BJ (cell line): ENCODE data around the gene HPCAL1. TPM values are rescaled to one million over a fixed set of nuclear protein-coding genes. Genes with fewer than 3 reads are reported as not detected.

Experiments
- CTCF ChIA-PET: fragments of 350-600 bp; formaldehyde crosslinking; extraction: SDS; loops from one replicate; lab custom pipeline; 2021; ENCODE audit warnings: antibody characterized with exemption, inconsistent platforms; lab: Yijun Ruan, JAX
- POLR2A ChIA-PET: fragments of 300-600 bp; sonication (Branson Sonifier 250); formaldehyde crosslinking; extraction: SDS; loops from one replicate; lab custom pipeline; 2021; ENCODE audit warnings: antibody characterized with exemption; lab: Charles Lee
- DNase-seq: peaks from one replicate; pipeline ENCODE4 v3.0.0-alpha.2; 2011; ENCODE audit warnings: low read depth
- H3K27me3 ChIP-seq: 2 replicates; pipeline ENCODE4 v1.6.0; 2011; ENCODE audit warnings: low read length; ENCODE audit not compliant: control insufficient read depth, insufficient read depth
- H3K36me3 ChIP-seq: 2 replicates; pipeline ENCODE4 v1.5.1; 2011; ENCODE audit warnings: low read length; ENCODE audit not compliant: control insufficient read depth, insufficient read depth
- H3K4me3 ChIP-seq: 2 replicates; pipeline ENCODE4 v1.5.1; 2011; ENCODE audit warnings: low read depth, mild to moderate bottlenecking, control low read depth, low read length
- polyA plus RNA-seq: library from polyadenylated mRNA; depleted of rRNA; stranded (reverse); fragments of >200 nt; gene quantifications from 2 replicates; pipeline ENCODE4 v1.2.3, GENCODE V29; 2011
- TF ChIP-seq, protein P1 (sequence below): IDR thresholded peaks from 2 replicates; pipeline ENCODE4 v1.5.1; 2011; ENCODE audit warnings: low read depth, mild to moderate bottlenecking, control low read depth, inconsistent platforms, low read length, moderate library complexity; ENCODE audit not compliant: insufficient read depth

Gene HPCAL1
- polyA plus RNA-seq, 1 experiment: 17.6 TPM

DNA sequence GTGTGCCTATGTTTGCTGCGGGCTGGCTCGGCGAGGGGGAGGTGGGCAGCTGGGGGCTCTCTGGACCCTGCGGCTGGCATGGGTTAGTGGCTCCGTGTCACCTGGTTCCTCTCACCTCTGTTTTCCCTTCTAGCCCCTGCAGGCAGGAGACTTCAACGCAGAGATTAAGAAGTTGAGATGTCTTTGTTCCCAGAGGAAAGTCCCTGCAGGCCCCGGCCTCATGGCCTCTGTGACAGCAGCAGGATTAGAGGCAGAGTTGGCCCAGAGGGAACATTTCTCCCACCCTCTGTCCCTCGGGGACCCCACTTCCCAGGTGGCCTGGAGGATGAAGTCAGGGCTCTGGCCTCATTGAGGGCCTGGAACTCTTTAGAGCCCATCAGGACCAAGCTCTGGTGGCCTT, 56.5 kb downstream of the HPCAL1 start:
- POLR2A ChIA-PET: no interaction called here
- Histone ChIP-seq H3K36me3 (no peaks in the 10 kb centered on the region; the same call in 1 of the 2 replicates), H3K27me3 (no peaks in the 10 kb centered on the region), H3K4me3 (no peak overlapping the region)
- no peak for DNase-seq
- TF ChIP-seq, protein P1, sequence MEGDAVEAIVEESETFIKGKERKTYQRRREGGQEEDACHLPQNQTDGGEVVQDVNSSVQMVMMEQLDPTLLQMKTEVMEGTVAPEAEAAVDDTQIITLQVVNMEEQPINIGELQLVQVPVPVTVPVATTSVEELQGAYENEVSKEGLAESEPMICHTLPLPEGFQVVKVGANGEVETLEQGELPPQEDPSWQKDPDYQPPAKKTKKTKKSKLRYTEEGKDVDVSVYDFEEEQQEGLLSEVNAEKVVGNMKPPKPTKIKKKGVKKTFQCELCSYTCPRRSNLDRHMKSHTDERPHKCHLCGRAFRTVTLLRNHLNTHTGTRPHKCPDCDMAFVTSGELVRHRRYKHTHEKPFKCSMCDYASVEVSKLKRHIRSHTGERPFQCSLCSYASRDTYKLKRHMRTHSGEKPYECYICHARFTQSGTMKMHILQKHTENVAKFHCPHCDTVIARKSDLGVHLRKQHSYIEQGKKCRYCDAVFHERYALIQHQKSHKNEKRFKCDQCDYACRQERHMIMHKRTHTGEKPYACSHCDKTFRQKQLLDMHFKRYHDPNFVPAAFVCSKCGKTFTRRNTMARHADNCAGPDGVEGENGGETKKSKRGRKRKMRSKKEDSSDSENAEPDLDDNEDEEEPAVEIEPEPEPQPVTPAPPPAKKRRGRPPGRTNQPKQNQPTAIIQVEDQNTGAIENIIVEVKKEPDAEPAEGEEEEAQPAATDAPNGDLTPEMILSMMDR: no peak
- CTCF ChIA-PET: no interaction called here

DNA sequence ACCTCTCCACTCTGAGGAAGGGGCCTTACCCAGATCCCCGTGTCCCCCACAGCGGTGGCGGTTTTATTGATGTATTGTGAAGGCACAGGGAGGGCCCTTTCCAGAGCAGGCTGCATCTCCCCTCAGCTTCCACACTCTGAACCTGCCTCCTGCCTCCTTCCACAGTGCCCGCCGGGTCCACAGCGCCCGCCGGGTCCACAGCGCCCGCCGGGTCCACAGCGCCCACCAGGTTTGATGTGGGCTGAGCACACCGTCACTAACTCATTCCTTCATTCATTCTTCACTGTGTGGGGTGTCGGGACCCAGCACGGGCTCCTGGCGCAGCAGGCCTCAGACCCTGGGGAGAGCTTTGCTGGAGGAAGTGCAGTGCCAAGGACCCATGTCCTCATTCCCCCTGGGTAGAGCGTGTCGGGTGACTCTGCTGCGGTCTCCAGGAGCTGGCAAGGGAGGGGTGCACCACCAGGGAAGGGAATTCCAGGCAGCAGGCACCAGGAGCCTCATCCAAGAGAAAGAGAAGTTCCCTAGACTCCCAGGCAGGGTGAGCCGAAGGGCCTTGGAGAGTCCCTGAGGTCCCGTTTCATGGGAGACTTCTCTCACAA, 57.1 kb downstream of the HPCAL1 start:
- no peaks in the 10 kb centered on the region for H3K27me3 ChIP-seq
- ChIA-PET CTCF (no interaction called here), POLR2A (no interaction called here)
- TF ChIP-seq, protein P1: no peak
- DNase-seq: no peak
- H3K4me3 ChIP-seq: no peak overlapping the region
- H3K36me3 ChIP-seq: no peaks in the 10 kb centered on the region; the same call in 1 of the 2 replicates

- no peak overlapping the region for H3K4me3 ChIP-seq
- CTCF ChIA-PET: no interaction called here
- TF ChIP-seq, protein P1: no peak
- no peak for DNase-seq
- H3K27me3 ChIP-seq: no peaks in the 10 kb centered on the region
- POLR2A ChIA-PET: no interaction called here
- H3K36me3 ChIP-seq: no peaks in the 10 kb centered on the region; the same call in 1 of the 2 replicates
Measured at GRCh38 chr2:10360460-10360849, 57.8 kb downstream of the HPCAL1 start.

DNA sequence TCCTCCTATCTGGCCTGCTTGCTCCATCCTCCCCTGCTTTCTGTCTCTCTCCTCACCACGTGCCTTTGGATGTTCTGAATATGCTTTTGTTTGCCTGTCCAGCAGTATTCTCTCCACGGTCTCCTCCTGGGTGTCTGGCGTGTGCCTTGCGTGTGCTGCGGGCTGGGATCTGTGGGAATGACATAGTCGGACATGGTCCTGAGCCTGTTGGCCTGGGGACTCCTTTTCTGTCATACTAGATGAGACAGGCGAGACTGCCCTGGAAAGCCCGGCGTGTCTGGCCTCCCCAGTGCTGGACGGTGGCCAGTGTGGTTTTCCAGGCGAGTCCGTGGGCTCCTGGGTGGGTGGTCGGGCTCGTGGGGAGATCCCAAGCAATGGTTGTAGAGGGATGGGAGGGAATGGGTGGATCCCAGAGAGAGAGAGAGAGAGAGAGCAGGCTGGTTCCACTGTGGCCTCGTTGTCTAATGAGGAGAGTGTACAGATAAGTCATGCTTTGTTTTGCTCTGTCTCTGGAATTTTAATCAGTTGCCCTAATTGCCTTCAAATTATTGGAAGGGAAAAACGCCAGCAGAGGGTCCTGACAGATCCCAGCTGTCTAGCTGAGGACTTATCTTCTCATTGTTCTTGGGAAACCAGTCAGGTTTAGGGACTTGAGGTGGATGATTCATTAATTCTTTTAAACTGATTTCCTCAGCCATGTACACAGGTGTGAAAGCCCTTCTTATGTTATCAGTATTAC, 58.3 kb downstream of the HPCAL1 start:
- Histone ChIP-seq H3K36me3 (no peaks in the 10 kb centered on the region; the same call in 1 of the 2 replicates), H3K4me3 (no peak overlapping the region), H3K27me3 (no peaks in the 10 kb centered on the region)
- TF ChIP-seq, protein P1: no peak
- POLR2A ChIA-PET: no interaction called here
- no peak for DNase-seq
- CTCF ChIA-PET: interaction anchor here (1.3 kb wide), 1 partner anchor 48 kb away, joined by 4 read pairs; no protein-coding TSS in a partner anchor

DNA sequence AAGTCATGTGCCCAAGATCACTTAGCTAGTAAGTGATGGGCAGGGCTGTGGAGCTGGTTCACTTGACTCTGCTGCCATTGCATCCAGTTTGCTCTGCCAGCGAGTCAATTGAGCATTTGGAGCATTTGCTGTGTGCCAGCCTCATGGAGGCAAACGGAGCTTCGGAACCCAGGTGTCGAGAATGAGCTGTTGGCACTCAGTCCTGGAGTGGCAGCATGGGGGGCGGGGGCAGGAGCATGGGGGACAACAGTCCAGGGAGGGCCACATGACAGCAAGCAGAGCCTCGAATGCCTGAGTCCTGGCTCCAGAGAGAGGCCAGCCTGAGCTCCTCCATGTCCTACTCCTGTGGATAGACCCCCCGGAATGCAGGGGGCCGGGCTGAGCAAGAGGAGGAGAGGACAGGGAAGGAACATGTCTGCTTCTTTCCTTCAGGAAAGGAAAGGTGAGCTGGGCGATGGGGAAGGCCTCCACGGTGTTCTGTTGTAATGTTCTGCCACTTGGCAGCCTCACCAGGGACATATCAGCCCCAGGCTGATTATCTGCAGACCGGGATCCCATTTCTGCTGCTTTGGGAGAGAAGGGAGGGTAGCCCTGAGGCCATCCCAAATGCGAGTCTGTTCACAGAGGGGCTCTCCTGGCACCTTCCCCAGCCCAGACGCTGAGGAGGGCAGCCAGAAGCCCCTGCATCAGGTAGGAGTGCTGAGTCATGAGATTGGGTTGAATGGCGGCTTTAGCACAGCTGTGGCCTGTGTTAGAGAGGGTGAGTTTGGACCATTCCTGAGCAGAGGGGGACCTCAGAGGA, 59.6 kb downstream of the HPCAL1 start:
- Histone ChIP-seq H3K36me3 (no peaks in the 10 kb centered on the region; the same call in 1 of the 2 replicates), H3K4me3 (no peak overlapping the region), H3K27me3 (no peaks in the 10 kb centered on the region)
- no peak for DNase-seq
- TF ChIP-seq, protein P1: no peak
- CTCF ChIA-PET: interaction anchor here (1.1 to 1.3 kb wide), 2 partner anchors 46 to 47 kb away, joined by 4 read pairs; no protein-coding TSS in a partner anchor
- POLR2A ChIA-PET: no interaction called here
